Panc1 (cell line): ENCODE results near the gene GRIK5. TPM values are rescaled to one million over a fixed set of nuclear protein-coding genes. Genes with fewer than 3 reads are reported as not detected.

Source experiments
- ATAC-seq: fragments of 200-7000 bp; cut with Tn5 transposase; 2 replicates; pipeline ENCODE4 v1.9.1; 2020; ENCODE audit warnings: mild to moderate bottlenecking, moderate library complexity
- BruUV-seq: library from RNA; stranded (reverse); fragments of 400-500 nt; replicated peaks from 2 replicates; lab custom pipeline; 2021; lab: Mats Ljungman, UMichigan
- CTCF ChIA-PET: fragments of 300-600 bp; sonication (Branson Sonifier 250); formaldehyde crosslinking; loops from one replicate; lab custom pipeline; 2022; ENCODE audit warnings: antibody characterized with exemption; lab: Charles Lee
- POLR2A ChIA-PET: fragments of 300-600 bp; sonication (Branson Sonifier 250); formaldehyde crosslinking; loops from one replicate; lab custom pipeline; 2022; ENCODE audit warnings: antibody characterized with exemption; lab: Charles Lee
- DNase-seq: peaks from one replicate; pipeline ENCODE4 v3.0.0-alpha.2; 2010; ENCODE audit warnings: low read depth, low spot score
- H3K27ac ChIP-seq: 2 replicates; pipeline ENCODE4 v1.5.1; 2011; ENCODE audit warnings: mild to moderate bottlenecking, low read length, inconsistent platforms
- H3K27me3 ChIP-seq: fragments of 200-500 bp; sonication (Bioruptor generic); 2 replicates; pipeline ENCODE4 v1.6.0; 2014; ENCODE audit warnings: low read length, inconsistent platforms; ENCODE audit not compliant: control insufficient read depth, insufficient read depth
- H3K36me3 ChIP-seq: fragments of 200-500 bp; sonication (Bioruptor generic); 2 replicates; pipeline ENCODE4 v1.5.1; 2014; ENCODE audit warnings: inconsistent platforms, mild to moderate bottlenecking, low read length, moderate library complexity; ENCODE audit not compliant: control insufficient read depth, insufficient read depth
- H3K4me1 ChIP-seq: 2 replicates; pipeline ENCODE4 v1.5.1; 2011; ENCODE audit warnings: inconsistent platforms, mild to moderate bottlenecking, low read length, moderate library complexity; ENCODE audit not compliant: control insufficient read depth, insufficient read depth
- H3K4me3 ChIP-seq, 2 experiments: 2 replicates each; pipeline ENCODE4 v1.5.1; 2011 to 2012; ENCODE audit warnings: low read depth in 2 of 2, low read length in 2 of 2, mild to moderate bottlenecking in 2 of 2, inconsistent platforms in 1 of 2, moderate library complexity in 1 of 2
- H3K9me3 ChIP-seq: fragments of 200-500 bp; sonication (Bioruptor generic); 2 replicates; pipeline ENCODE4 v1.5.1; 2014; ENCODE audit warnings: low read depth, mild to moderate bottlenecking, inconsistent platforms, low read length, moderate library complexity; ENCODE audit not compliant: control insufficient read depth, insufficient read depth
- POLR2AphosphoS5 ChIP-seq: IDR thresholded peaks from 2 replicates; pipeline ENCODE4 v1.6.1; 2012; ENCODE audit warnings: mild to moderate bottlenecking, low read depth, low read length, moderate library complexity
- SIN3A ChIP-seq: IDR thresholded peaks from 2 replicates; pipeline ENCODE4 v1.6.1; 2012; ENCODE audit warnings: low read depth, mild to moderate bottlenecking, low read length, moderate library complexity, borderline replicate concordance; ENCODE audit not compliant: insufficient read depth
- TCF7L2 ChIP-seq: IDR thresholded peaks from 2 replicates; pipeline ENCODE4 v1.6.1; 2011; ENCODE audit warnings: mild to moderate bottlenecking, low read depth, low read length, inconsistent platforms
- in situ Hi-C: cut with HindIII; loops from 2 replicates; pipeline ENCODE4 v1.10.0; 2016; ENCODE audit warnings: low sequenced_read_pairs, low pct_unique_long_range_greater_than_20kb
- intact Hi-C: fragments of 100-400 bp; cut with micrococcal nuclease; formaldehyde crosslinking; loops from one replicate; pipeline ENCODE4 v1.10.0; 2022; ENCODE audit not compliant: unreplicated experiment
- total RNA-seq: library from RNA; stranded (reverse); gene quantifications from one replicate; pipeline ENCODE4 v1.2.1, GENCODE V29; 2021; ENCODE audit not compliant: unreplicated experiment
- TF ChIP-seq, protein P1 (sequence below): fragments of 450-650 bp; IDR thresholded peaks from 2 replicates; pipeline ENCODE4 v1.5.1; 2017; ENCODE audit warnings: mild to moderate bottlenecking
- TF ChIP-seq, protein P2 (sequence below), 2 experiments: IDR thresholded peaks; 2 replicates each; pipeline ENCODE4 v1.6.1; 2011 to 2012; ENCODE audit warnings: low read depth in 2 of 2, control low read depth in 1 of 2, low read length in 1 of 2, mild to moderate bottlenecking in 1 of 2, moderate library complexity in 1 of 2; ENCODE audit not compliant: insufficient read depth in 1 of 2

The GRIK5 gene
- total RNA-seq, 1 experiment from 2014 or later = 0.62 TPM

DNA sequence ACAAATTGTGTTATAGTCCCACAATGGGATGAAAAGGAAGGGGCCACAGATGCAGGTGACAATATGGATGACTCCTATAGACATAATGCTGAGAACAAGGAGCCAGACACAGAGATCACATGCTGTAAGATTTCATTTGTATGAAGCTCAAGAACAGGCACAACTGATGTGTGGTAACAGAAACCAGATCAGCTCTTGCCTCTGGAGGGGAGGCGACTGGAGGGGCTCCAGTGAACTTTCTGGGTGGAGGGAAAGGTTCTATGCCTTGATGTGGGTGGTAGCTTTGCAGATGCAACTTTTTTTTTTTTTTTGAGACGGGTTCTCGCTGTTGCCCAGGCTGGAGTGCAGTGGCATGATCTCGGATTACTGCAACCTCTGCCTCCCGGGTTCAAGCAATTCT lies 104.9 kb downstream of the GRIK5 start:
- ChIA-PET POLR2A (no interaction called here), CTCF (interaction anchor here (0.9 kb wide), 1 partner anchor 74 kb away, joined by 10 read pairs; no protein-coding TSS in a partner anchor)
- Histone ChIP-seq H3K9me3 (no peaks in the 10 kb centered on the region), H3K4me1 (no peaks in the 10 kb centered on the region), H3K36me3 (no peaks in the 10 kb centered on the region), H3K4me3 (no peak overlapping the region), H3K27ac (no peak overlapping the region), H3K27me3 (no peaks in the 10 kb centered on the region)
- in situ Hi-C loops (no loop called here), intact Hi-C loops (no loop called here)
- no peak for DNase-seq
- TF ChIP-seq, protein P1, sequence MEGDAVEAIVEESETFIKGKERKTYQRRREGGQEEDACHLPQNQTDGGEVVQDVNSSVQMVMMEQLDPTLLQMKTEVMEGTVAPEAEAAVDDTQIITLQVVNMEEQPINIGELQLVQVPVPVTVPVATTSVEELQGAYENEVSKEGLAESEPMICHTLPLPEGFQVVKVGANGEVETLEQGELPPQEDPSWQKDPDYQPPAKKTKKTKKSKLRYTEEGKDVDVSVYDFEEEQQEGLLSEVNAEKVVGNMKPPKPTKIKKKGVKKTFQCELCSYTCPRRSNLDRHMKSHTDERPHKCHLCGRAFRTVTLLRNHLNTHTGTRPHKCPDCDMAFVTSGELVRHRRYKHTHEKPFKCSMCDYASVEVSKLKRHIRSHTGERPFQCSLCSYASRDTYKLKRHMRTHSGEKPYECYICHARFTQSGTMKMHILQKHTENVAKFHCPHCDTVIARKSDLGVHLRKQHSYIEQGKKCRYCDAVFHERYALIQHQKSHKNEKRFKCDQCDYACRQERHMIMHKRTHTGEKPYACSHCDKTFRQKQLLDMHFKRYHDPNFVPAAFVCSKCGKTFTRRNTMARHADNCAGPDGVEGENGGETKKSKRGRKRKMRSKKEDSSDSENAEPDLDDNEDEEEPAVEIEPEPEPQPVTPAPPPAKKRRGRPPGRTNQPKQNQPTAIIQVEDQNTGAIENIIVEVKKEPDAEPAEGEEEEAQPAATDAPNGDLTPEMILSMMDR = no peak
- TF ChIP-seq POLR2AphosphoS5 (no peak), SIN3A (no peak), TCF7L2 (no peak)
- TF ChIP-seq, protein P2, sequence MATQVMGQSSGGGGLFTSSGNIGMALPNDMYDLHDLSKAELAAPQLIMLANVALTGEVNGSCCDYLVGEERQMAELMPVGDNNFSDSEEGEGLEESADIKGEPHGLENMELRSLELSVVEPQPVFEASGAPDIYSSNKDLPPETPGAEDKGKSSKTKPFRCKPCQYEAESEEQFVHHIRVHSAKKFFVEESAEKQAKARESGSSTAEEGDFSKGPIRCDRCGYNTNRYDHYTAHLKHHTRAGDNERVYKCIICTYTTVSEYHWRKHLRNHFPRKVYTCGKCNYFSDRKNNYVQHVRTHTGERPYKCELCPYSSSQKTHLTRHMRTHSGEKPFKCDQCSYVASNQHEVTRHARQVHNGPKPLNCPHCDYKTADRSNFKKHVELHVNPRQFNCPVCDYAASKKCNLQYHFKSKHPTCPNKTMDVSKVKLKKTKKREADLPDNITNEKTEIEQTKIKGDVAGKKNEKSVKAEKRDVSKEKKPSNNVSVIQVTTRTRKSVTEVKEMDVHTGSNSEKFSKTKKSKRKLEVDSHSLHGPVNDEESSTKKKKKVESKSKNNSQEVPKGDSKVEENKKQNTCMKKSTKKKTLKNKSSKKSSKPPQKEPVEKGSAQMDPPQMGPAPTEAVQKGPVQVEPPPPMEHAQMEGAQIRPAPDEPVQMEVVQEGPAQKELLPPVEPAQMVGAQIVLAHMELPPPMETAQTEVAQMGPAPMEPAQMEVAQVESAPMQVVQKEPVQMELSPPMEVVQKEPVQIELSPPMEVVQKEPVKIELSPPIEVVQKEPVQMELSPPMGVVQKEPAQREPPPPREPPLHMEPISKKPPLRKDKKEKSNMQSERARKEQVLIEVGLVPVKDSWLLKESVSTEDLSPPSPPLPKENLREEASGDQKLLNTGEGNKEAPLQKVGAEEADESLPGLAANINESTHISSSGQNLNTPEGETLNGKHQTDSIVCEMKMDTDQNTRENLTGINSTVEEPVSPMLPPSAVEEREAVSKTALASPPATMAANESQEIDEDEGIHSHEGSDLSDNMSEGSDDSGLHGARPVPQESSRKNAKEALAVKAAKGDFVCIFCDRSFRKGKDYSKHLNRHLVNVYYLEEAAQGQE (IDR thresholded peaks at IDR 0.05; ENCODE audit: insufficient read depth in 1 of 2, low read depth in 2 of 2, low read length in 1 of 2) = no peak
- BruUV-seq = no TSS peak
- ATAC-seq = no peak

DNA sequence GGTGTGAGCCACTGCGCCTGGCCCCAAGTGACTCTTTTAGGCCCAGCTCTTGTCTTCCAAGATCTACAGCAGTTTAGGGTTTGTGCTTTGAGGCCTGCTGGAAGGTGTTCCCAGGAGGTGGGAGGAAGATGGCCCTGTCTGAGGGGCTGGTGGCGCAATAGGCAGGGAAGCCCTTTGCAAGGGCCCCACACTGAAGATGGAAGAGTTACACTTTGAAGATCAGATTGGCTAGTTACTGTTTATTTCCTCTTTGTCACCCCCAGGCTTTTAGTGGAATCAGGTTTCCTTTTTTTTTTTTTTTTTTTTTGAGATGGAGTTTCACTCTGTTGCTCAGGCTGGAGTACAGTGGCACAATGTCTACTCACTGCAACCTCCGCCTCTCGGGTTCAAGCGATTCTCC lies 109.0 kb downstream of the GRIK5 start:
- POLR2A ChIA-PET = no interaction called here
- no peak for ATAC-seq
- CTCF ChIA-PET = no interaction called here
- no TSS peak for BruUV-seq
- TF ChIP-seq, protein P2 (IDR thresholded peaks at IDR 0.05; ENCODE audit: insufficient read depth in 1 of 2, low read depth in 2 of 2, low read length in 1 of 2) = no peak
- TF ChIP-seq TCF7L2 = no peak
- Histone ChIP-seq H3K4me3 (no peak overlapping the region), H3K4me1 (peaks cover 7% of the 10 kb centered on the region), H3K27ac (no peak overlapping the region), H3K36me3 (no peaks in the 10 kb centered on the region), H3K27me3 (no peaks in the 10 kb centered on the region), H3K9me3 (no peaks in the 10 kb centered on the region)
- intact Hi-C loops (no loop called here), in situ Hi-C loops (no loop called here)
- DNase-seq = no peak
